HG02885 (cell line): ENCODE results near the gene VPS18.

ENCODE experiments used
- ATAC-seq: cut with Tn5 transposase; IDR thresholded peaks from one replicate; pipeline ENCODE4 v1.9.1; 2021; ENCODE audit warnings: mild to moderate bottlenecking; ENCODE audit not compliant: unreplicated experiment, poor library complexity

VPS18 gene

DNA sequence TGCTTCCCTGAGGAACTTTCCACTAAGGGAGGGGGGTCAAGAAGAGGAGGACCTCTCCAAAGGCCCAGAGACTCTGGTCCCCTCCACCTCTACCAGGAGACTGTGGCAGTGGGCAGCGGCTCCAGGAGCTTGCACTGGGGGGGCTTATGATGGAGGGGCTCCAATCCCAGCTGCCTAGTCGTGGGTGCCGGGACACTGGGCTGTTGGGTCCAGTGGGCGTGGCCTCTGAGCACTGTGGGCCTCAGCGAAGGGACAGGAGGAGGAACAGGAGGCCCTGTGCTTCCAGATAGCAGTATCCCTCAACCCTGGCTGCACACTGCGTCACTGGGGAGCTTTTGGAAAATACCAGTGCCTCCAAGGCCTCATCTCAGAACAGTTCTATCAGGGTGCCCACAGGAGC, 21.4 kb downstream of the VPS18 start:
- no peak for ATAC-seq

DNA sequence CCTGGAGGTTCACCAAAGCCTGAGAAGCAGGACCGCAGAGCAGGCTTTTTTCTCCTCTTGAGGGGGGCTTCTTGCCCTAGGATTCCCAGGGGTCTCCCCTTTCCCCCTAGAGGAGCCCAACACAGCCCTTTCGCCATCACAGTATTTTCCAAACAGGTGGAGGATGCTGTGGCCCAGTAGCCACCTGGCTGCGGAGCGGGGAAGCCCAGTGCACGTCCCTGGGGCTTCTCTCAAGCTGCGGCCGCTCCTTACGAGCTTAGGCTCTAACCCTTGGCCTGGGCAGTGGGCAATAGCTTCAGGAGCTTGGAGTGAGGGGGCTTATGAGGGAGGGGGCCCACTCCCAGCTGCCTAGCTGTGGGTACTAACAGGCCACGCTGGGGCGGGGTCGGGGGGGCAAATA, 23.3 kb downstream of the VPS18 start:
- ATAC-seq, result no peak

DNA sequence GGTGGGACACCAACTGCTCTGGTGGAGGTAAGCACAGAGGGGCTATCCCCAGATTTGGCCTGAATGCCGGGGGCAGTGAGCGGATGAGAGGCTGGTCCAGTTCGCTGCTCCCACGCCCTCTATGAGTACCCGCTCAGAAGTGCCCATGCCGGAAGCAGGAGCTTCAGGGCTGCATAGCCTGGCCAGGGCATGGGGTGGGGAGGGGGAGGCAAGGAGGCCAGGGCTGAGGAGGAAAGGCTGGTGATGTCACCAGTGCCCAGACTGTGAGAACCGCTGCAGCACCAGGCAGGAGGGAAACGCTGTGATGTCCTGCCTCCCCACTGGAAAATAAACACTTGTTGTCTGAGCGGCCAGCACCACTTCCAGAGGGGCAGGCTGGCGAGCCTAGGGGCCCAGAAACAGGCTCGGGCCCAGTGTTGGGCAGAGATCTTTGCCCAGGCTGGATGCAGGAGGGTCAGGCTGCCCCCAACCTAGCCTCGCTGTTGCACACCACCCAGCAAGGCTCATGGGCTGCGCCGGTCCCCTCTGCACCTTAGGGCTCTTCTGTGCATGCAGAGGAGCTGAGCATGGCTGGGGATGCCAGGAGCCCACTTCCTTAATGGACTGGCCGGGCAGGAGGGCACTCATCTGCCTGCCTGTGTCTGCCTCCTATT, 24.0 kb downstream of the VPS18 start:
- ATAC-seq, result no peak

DNA sequence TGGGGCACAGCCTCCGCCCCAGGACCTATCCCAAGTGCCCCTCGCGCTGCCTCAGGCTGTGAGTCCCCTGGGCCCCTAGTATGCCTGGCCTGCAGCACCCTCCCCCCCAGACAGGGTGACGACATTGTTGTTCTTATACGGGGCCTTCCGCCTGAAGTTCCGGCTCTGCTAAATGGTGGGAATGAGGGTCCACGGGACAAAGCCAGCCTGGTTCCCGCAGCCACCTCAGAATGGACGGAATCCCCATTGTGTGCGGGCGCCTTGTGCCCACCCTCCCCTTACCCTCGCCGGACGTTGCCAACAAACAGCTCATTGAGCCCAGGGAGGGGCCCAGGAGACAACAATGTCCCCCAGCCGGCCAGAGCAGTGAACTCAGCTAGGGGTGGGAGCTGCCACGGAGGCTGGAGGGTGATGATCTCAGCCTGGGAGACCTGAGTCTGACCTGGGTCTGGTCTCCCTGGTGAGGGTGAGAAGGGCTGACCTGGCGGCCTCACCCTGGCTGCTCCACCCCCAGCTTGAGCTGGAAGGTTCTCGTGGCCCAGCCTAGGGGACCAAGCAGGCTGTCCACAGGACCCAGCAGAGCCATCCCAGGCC, 24.6 kb downstream of the VPS18 start:
- ATAC-seq, result no peak

DNA sequence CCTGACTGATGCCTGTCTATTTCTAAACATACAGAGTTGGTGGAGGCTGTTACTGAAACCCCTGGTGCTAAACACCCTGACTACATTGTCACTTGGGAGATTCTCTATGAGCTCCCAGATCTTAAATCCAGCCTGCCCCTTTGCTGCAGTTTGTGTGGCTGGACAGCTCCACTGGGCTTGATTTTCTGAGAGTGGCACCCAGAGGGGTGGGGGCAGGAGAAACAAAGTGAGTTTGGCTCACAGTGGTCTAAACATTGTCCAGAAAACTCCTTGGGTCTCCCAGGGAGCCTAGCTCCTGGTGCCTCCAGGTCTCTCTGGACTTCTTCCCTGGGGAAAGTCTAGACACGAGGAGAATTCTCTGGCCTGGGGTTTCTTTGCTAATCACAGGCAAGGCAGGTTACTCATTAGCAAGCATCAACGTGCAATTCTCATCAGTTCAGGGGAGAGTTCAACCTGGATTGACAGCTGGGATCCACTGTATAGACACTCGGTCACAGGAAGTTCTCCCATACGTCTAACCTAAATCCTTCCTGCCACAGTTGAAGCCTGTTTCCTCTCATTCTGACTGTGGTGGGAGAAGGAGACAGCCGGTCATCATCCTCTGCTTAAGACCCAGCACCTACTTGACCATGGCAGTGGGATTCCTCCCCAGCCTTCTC, 27.8 kb downstream of the VPS18 start:
- no peak for ATAC-seq

DNA sequence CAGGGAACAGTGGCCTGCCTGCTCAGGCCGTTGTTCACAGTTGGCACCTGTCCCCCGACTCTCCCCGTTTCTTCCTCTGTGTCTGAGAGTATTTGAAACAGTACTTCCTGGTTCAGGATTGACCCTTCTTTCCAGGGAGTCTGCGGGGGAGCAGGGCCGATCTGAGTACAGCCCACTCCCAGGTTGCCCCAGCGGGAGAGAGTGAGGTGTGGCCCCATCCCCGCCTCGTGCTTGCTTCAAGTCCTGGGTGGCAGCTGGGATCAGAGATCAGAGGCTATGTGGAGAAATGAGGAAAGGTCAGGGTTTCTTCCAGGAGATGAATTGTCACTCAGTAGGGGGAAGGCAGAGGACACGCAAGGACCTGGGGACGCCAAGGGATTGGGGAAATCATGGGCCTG, 28.4 kb downstream of the VPS18 start:
- no peak for ATAC-seq

DNA sequence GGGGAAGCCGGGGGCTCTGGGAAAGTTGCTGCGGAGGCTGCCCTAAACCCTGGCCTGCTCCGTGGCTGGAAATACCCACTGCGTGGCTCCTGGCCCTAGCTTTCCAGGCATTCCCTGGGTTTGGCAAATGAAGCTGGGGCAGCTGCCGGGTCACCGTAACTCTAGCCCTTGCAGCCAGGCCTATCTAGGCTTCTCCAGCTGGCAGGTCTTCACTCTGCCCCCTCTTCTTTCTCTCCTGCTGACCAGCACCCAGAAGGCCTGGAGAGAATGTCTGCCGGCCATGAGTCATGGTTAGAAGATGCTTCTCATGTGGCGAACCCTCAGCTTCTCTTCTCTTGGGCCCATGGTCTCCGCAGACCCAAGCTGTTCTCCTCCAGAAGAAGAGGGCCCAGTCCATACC, 29.3 kb downstream of the VPS18 start:
- no peak for ATAC-seq

DNA sequence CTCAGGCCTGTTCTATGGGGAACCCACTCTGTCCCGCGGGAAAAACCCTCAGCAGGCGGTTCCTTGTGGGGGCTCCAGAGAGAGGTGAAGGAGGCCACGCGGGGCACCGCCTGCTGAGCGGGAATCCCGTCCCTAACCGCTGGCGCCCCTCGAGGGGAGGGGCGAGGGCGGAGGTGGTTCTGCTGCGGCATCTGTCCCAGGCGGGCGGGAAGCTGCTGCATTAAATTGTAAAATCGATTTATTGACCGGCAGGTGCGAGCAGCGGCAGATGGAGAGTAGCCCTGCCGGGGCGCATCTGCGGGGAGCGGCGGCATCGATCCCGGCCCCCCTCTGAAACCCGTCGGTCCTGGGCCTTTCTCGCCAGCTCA, 31.2 kb downstream of the VPS18 start:
- ATAC-seq, result no peak

DNA sequence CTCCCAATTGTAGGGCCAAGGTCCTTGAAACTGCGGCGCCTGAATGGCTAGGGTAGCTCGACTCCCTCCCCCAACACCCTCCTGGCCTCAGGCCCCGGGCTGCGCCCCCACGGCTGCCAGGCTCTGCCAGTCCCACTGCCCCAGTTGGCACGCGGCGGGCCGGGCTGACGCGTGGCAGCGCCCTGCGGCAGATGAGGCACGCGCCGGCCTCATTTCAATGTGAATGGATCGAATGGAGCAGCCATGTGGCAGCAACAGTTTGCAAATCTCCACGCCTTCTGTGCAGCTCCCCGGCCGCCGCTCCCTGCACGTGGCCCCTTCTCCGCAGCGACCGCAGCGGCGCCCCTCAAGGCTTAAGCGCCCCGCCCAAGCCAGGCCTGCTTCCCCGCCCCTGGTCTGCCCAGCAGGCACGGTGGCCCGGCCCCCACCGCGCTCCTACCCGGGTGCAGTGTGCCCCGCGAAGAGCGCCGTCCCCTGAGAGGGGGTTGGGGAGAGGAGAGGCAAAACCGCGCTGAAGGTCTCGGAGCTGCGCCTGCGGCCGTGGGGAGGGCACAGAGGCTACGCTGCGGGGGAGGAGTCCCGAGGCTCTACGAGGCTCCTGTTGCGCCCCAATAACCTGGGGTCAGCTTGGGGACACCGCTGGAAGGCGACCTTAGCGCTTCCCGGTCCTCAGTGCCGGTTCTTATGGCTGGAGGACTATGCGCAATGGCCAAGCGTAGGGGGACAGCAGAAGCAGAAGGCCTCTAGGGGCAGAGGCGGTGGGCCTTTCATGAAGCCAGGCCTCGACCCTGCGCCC, 31.8 kb downstream of the VPS18 start:
- ATAC-seq, result no peak

DNA sequence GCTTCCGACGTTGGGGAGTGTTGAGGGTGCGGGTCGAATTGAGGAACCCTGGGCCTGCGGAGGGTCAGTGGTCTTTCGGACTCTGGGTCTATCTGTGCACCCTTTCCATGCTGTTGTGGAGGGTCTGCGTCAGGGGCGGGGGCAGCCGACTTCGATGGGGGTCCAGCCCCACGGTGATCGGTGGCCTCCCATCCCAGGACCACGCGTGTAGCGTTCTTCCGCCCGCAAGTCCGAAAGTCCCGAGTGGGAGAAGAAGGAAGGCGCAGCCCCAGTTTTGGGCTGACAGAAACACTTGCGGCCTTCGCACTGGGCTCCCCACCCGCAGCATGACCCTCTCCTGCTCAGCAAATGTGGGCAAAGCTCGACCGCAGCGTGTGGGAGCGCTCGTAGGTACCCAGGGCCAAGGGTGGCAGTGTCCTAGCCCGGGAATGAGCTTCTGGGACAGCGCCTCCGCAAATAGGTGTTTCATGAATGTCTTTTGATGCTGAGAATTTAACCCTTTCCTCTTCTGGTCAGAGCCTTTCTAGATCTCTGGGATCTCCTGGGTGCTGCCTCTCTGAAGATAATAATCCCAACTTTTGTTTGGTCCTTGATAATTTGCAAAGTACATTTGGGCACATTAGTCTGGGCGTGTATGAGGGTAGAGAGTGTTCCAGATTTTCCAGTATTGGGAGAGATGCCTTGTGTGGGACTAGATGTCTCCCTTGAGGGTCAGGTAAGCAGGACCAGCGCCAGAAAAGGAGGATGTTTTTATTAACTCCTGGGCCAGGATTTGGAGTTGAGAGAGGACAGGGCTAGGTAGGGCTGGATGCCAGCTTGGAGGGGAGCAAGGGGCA, 32.6 kb downstream of the VPS18 start:
- no peak for ATAC-seq

DNA sequence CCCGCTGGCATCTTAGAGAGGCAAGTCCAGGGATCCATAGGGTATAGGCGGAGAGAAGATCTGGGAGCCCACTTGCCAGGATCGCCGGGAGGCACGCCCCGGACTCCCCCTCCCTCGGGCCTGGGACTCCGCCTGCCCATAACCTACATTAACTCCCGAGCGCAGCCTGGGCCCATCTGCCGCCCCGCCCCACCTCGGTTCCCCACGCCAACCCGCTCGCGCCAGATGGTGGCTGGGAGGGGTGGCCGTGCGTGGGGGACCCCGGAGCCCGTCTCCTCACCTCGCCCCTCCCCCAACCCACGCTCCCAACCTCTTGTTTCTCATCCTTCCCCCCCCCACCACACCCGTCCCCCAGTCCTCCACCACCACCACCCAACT, 33.2 kb downstream of the VPS18 start:
- ATAC-seq, result no peak

DNA sequence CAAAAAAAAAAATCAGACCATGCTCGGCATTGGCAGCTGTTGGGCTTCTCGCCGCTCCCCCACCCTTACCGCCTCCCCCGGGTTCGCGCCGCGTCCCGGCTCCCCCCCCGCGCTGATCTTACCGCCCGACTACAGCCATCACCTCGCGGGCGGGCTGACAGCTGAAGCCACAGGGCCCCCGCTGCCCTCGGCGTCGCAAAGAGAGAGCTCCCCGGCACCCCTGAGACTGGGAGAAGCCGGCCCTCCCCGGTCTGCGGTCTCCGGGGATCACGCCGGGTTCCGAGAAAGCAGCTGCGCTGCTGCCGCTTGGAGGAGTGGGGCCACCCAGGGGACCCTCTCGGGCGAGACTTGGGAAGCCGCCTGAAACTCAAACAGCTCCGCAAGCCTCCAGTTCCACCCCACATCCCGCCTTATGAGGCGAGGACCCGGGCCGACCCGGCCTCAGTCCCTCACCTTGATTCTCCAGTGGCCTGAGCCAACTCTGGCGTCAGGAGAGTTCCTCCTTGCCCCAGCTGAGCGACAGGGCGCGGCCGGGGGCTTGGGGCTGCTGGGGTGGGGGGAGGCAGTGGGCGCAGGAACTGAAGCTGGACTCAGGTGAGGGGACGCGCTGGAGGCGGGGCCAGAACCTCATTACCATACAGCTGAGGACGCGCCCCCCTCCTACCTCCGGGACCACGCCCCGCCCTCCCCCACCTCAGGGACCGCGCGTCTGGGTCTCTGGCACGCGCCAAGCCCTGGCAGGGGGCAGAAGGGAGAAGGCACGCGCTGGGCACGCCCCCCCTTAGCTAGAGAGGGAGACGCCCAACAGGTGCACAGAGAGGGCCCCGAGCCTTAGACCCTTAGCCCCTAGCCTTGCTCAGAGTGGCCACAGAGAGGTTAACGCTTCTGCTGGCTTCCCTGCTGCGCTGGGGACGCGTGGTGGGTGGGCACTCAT, 33.9 kb downstream of the VPS18 start:
- no peak for ATAC-seq

DNA sequence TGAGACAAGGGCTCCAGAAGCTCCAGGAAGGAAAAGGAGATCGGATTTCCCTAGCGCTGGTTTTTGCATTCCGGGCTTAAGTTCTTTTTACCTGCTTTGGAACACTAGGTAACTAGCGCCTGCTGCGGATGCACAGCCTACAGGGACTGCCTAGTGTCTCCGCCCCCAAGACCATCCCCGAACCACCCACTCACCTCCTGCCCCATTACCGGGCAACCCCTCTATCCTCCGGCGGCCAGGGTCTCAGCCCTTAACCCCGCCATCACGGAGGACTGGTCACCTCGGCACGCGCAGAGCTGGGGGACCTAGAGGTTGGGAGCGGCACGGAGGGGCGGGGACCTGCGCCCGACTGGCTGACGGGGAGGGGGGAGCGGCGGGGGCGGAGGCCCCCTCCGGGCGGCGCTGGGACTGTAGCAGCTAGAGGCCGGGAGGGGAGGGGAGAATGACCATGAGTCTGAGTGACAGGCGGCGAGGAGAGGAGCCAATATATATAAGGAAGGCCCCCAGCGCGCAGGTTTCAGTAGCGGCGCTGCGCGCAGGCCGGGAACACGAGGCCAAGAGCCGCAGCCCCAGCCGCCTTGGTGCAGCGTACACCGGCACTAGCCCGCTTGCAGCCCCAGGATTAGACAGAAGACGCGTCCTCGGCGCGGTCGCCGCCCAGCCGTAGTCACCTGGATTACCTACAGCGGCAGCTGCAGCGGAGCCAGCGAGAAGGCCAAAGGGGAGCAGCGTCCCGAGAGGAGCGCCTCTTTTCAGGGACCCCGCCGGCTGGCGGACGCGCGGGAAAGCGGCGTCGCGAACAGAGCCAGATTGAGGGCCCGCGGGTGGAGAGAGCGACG, 34.8 kb downstream of the VPS18 start, which contains the start of gene DLL4:
DLL4 (plus strand) TSS at position 520 of the 839 bp plus-strand sequence. CDS start 329 bp downstream, outside the sequence.
- ATAC-seq, result no peak

DNA sequence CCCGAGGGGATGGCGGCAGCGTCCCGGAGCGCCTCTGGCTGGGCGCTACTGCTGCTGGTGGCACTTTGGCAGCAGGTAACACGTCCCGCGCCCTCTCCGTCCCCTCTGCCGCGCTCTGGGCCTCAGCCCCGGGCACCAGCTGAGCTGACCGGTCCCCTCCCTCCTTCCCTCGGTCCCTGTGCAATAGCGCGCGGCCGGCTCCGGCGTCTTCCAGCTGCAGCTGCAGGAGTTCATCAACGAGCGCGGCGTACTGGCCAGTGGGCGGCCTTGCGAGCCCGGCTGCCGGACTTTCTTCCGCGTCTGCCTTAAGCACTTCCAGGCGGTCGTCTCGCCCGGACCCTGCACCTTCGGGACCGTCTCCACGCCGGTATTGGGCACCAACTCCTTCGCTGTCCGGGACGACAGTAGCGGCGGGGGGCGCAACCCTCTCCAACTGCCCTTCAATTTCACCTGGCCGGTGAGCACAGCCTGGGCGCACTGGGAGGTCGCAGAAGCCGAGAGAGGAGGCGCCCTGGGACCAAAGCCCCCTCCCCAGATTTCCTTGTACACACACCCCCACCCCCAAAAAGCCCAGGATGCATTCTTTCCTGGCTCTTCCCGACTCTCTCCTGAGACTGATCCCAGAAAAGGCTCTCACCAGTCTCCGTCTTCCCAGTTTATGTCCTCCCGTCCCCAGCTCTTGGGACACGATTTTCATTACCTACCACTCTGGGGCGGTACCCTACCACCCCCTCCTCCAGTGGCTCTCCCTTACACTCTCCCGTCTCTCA, 35.6 kb downstream of the VPS18 start:
- ATAC-seq, result no peak

DNA sequence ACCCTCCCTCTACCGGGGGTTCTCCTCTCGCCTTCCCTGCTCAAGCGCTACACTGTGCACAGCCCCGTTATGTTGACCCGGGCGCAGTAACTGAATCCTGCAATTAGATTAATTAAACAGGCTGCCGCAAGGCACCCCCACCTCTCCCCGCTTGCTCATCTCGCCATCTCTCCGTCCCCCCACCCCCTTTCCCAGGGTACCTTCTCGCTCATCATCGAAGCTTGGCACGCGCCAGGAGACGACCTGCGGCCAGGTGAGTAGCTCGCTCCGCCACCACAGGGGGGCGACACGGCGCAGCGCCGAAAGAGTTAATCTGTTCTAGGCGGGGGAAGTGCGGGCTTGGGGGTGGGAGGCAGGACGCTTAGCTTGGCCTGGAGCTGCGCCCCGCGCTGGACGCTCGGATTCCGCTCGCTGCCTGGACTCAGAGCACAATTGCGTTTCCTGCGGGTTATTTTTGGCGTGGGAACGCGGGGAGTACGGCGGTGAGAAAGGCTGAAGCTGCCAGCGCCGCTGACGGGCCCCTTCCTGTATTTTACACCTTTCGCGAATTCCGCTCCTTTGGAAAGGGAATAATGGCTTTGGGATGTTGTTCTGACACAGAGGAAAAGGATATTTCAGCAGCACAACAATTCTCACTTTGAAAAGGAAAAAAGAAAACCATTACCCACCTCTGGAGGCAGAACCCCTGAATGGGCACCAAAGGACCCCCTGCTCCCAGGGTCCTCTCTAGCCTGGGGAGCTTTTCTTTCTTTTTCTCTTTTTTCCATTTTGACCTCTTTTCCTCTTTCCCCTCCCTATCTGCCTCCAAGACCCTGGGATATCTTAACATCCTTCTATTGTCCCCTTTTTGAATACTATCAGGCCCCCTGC, 36.4 kb downstream of the VPS18 start:
- no peak for ATAC-seq

DNA sequence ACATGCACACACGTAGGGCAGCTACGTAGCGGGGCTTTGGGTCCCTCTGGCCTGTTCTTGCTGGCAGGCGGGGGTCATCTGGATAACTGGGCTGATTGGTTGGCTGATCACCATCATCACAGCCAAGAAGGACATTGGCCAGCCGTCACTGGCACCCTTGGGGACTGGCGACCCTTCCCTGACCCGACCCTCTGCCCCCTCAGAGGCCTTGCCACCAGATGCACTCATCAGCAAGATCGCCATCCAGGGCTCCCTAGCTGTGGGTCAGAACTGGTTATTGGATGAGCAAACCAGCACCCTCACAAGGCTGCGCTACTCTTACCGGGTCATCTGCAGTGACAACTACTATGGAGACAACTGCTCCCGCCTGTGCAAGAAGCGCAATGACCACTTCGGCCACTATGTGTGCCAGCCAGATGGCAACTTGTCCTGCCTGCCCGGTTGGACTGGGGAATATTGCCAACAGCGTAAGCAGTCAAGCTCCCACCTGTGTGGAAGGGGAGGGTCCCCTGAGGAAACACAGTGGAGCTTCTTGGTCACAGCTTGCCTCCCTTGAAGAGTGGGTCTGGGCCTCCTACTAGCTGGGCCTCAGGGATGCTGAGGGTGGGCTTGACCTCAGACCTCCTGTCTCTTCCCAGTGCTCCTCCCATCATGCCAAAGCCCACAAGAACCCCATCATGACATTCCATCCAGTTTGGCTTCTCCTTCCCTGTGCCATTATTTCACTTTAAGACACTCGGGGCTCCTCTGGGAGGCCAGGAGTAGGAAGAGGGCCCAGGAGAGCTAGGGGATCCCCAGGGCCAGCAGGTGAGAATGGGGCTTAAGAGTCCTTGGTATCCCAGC, 37.3 kb downstream of the VPS18 start:
- no peak for ATAC-seq
